ENCODE data around the gene C2CD4D.

Gene C2CD4D

GRCh38 chr1:151817353-151817730 is 22.3 kb downstream of the C2CD4D start:
- Histone ChIP-seq H4K20me1 (ENCODE audit: insufficient read depth) (no peaks in the 10 kb centered on the region), H3K27me3 (ENCODE audit: insufficient read depth, low read depth) (no peaks in the 10 kb centered on the region), H3K4me1 (ENCODE audit: low read depth, poor library complexity, severe bottlenecking) (peaks cover 38% of the 10 kb centered on the region), H3K27ac (no peak overlapping the region), H3K79me2 (ENCODE audit: insufficient read depth, low read depth) (no peaks in the 10 kb centered on the region), H3K4me2 (no peak overlapping the region), H3K4me3 (IDR thresholded peaks at IDR 0.05; ENCODE audit: insufficient read depth, low read depth, low read length) (no peak overlapping the region), H3K9ac (no peak overlapping the region), H2AFZ (ENCODE audit: low read depth) (no peak overlapping the region), H3K36me3 (ENCODE audit: insufficient read depth) (no peaks in the 10 kb centered on the region)
- no peak for TF ChIP-seq CTCF (conservative IDR thresholded peaks at IDR 0.05; ENCODE audit: low read depth, low read length)

- H4K20me1 ChIP-seq (ENCODE audit: insufficient read depth), result no peaks in the 10 kb centered on the region
- 0 out of 2 replicates have a peak overlapping the region, but pooled peaks have one; percentile 47 for H2AFZ ChIP-seq (ENCODE audit: low read depth)
- no peak overlapping the region for H3K9ac ChIP-seq
- H3K27ac ChIP-seq, result no peak overlapping the region
- H3K36me3 ChIP-seq (ENCODE audit: insufficient read depth), result no peaks in the 10 kb centered on the region
- H3K4me3 ChIP-seq (IDR thresholded peaks at IDR 0.05; ENCODE audit: insufficient read depth, low read depth, low read length), result no peak overlapping the region
- H3K27me3 ChIP-seq (ENCODE audit: insufficient read depth, low read depth), result no peaks in the 10 kb centered on the region
- peak overlapping the region; percentile 56 for H3K4me2 ChIP-seq
- TF ChIP-seq CTCF (conservative IDR thresholded peaks at IDR 0.05; ENCODE audit: low read depth, low read length), result no peak
- peaks cover 38% of the 10 kb centered on the region for H3K4me1 ChIP-seq (ENCODE audit: low read depth, poor library complexity, severe bottlenecking)
- no peaks in the 10 kb centered on the region for H3K79me2 ChIP-seq (ENCODE audit: insufficient read depth, low read depth)
Observed at GRCh38 chr1:151816548-151817352, 22.9 kb downstream of the C2CD4D start.

- TF ChIP-seq CTCF (conservative IDR thresholded peaks at IDR 0.05; ENCODE audit: low read depth, low read length), result no peak
- peak overlapping the region; percentile 25 for H3K27ac ChIP-seq
- no peaks in the 10 kb centered on the region for H4K20me1 ChIP-seq (ENCODE audit: insufficient read depth)
- no peaks in the 10 kb centered on the region for H3K36me3 ChIP-seq (ENCODE audit: insufficient read depth)
- no peak overlapping the region for H3K4me3 ChIP-seq (IDR thresholded peaks at IDR 0.05; ENCODE audit: insufficient read depth, low read depth, low read length)
- peaks cover 35% of the 10 kb centered on the region for H3K4me1 ChIP-seq (ENCODE audit: low read depth, poor library complexity, severe bottlenecking)
- H3K9ac ChIP-seq, result peak overlapping the region; percentile 9; the same call in 1 of the 2 replicates
- H2AFZ ChIP-seq (ENCODE audit: low read depth), result peak overlapping the region; percentile 47
- no peaks in the 10 kb centered on the region for H3K27me3 ChIP-seq (ENCODE audit: insufficient read depth, low read depth)
- no peaks in the 10 kb centered on the region for H3K79me2 ChIP-seq (ENCODE audit: insufficient read depth, low read depth)
- peak overlapping the region; percentile 56 for H3K4me2 ChIP-seq
Observed at GRCh38 chr1:151815716-151816327, 23.8 kb downstream of the C2CD4D start.

GRCh38 chr1:151814971-151815545 is 24.6 kb downstream of the C2CD4D start:
- Histone ChIP-seq H3K9ac (peak overlapping the region; percentile 9; the same call in 1 of the 2 replicates), H3K4me3 (IDR thresholded peaks at IDR 0.05; ENCODE audit: insufficient read depth, low read depth, low read length) (no peak overlapping the region), H2AFZ (ENCODE audit: low read depth) (peak overlapping the region; percentile 47; the same call in 1 of the 2 replicates), H3K27ac (peak overlapping the region; percentile 25), H3K36me3 (ENCODE audit: insufficient read depth) (no peaks in the 10 kb centered on the region), H4K20me1 (ENCODE audit: insufficient read depth) (no peaks in the 10 kb centered on the region), H3K79me2 (ENCODE audit: insufficient read depth, low read depth) (no peaks in the 10 kb centered on the region), H3K27me3 (ENCODE audit: insufficient read depth, low read depth) (no peaks in the 10 kb centered on the region), H3K4me1 (ENCODE audit: low read depth, poor library complexity, severe bottlenecking) (peaks cover 28% of the 10 kb centered on the region), H3K4me2 (peak overlapping the region; percentile 56; the same call in 1 of the 2 replicates)
- no peak for TF ChIP-seq CTCF (conservative IDR thresholded peaks at IDR 0.05; ENCODE audit: low read depth, low read length)
